ENCODE measurements around the gene DNAJC2. TPM values are rescaled to one million over a fixed set of nuclear protein-coding genes. Genes with fewer than 3 reads are reported as not detected.

Gene DNAJC2
- total RNA-seq, 4 donors from 2014 or later: 10.2 to 45.0 (median 17.8) TPM

DNA sequence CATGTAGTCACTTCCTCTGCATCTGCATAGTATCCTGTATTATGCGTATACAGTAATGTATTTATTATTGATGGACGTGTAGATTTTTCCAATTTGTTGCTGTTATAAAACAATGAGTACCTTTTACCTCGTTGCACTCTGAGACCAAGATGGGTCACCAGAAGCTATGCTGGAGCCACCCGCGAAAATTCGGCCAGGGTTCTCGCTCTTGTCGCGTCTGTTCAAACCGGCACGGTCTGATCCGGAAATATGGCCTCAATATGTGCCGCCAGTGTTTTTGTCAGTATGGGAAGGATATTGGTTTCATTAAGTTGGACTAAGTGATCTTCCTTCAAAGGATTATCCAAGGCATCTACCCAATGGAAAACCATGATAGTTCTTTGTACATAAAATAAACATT is 3.9 kb upstream of the DNAJC2 start:
- no peak for TF ChIP-seq CTCF (IDR thresholded peaks at IDR 0.05)
- no peak for TF ChIP-seq EP300 (IDR thresholded peaks at IDR 0.05)
- no peak for TF ChIP-seq POLR2AphosphoS5 (IDR thresholded peaks at IDR 0.05)
- no peak for TF ChIP-seq POLR2A (IDR thresholded peaks at IDR 0.05)

DNA sequence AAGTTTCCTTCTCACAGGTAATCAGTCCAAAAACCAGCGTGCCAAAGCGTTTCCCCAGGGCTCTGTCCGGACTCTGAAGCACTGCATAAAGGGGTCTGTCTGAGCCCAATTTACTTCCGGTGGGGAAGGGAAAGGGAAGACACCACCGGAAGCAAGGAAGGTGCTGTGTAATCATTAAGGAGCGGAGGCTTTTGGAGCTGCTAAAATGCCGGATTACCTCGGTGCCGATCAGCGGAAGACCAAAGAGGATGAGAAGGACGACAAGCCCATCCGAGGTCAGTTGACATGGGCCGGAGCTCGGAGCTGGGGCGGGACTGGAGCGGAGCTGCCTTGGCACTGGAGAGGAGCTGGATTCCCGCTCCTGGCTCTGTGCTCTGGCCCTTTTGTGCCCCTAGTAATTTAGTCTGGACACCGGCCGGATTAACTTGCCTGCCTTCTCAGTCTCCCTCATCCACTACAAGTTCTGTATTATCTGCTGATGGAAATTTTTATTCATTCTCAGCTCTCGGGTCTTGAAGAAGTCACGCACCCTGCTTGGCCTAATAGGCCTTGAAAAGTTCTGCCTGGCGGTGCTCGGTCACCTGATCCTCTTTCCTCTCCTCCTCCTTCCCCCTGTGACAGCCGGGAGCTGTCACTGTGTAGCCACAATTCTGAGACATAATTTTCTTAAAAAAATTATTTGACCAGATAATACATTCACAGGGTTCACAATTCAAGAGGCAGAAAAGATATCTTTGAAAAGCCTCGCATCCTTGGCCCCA is 3.1 kb upstream of the DNAJC2 start, which contains the start of gene PSMC2:
Gene PSMC2, plus strand, starts transcription at position 137 of the 761 bp plus-strand sequence. Its CDS starts 69 bp downstream, at position 206.
- DNase-seq (ENCODE audit: low spot score in 2 of 2): peak in 1 of 2 donors; percentile 89
- Histone ChIP-seq H3K27me3 (no peaks in the 10 kb centered on the region), H3K9me3 (no peaks in the 10 kb centered on the region), H3K4me3 (peak within 1 kb of the TSS; percentile 93), H3K4me1 (peaks cover 57% of the 10 kb centered on the region), H3K36me3 (peaks cover 4% of the 10 kb centered on the region), H3K27ac (peak within 1 kb of the TSS; percentile 96)
- WGBS: under 1% methylated on average over 25 of the region's 25 CpGs
- TF ChIP-seq EP300 (IDR thresholded peaks at IDR 0.05) (no peak), POLR2A (IDR thresholded peaks at IDR 0.05) (peak in 1 of 2 donors; percentile 32), POLR2AphosphoS5 (IDR thresholded peaks at IDR 0.05) (peak in 2 of 3 donors; percentile 56 to 89), CTCF (IDR thresholded peaks at IDR 0.05) (no peak)

More for the DNA sequence above, 3.9 kb upstream of the DNAJC2 start:
- no peak for DNase-seq (ENCODE audit: low spot score in 2 of 2)
- Histone ChIP-seq H3K36me3 (peaks cover 12% of the 10 kb centered on the region), H3K27ac (peak overlapping the region; percentile 96), H3K4me1 (peaks cover 50% of the 10 kb centered on the region), H3K27me3 (no peaks in the 10 kb centered on the region), H3K9me3 (no peaks in the 10 kb centered on the region), H3K4me3 (peak overlapping the region; percentile 93)
- 13% methylated on average over 13 of the region's 13 CpGs for WGBS

- TF ChIP-seq CTCF (IDR thresholded peaks at IDR 0.05) (no peak), POLR2AphosphoS5 (IDR thresholded peaks at IDR 0.05) (no peak), POLR2A (IDR thresholded peaks at IDR 0.05) (no peak), EP300 (IDR thresholded peaks at IDR 0.05) (no peak)
- no peak overlapping the region for H3K27ac ChIP-seq
- no peaks in the 10 kb centered on the region for H3K9me3 ChIP-seq
- H3K4me3 ChIP-seq: no peak overlapping the region
- H3K27me3 ChIP-seq: no peaks in the 10 kb centered on the region
- no peak for DNase-seq (ENCODE audit: low spot score in 2 of 2)
- peaks cover 60% of the 10 kb centered on the region for H3K4me1 ChIP-seq
- H3K36me3 ChIP-seq: peaks cover 3% of the 10 kb centered on the region
- WGBS: 88% methylated on average over 5 of the region's 5 CpGs
These were observed 1.8 kb upstream of the DNAJC2 start for GRCh38 chr7:103346396-103346795.

GRCh38 chr7:103343758-103344452 is 662 bp downstream of the DNAJC2 start:
- H3K27me3 ChIP-seq: no peaks in the 10 kb centered on the region
- DNase-seq (ENCODE audit: low spot score in 2 of 2): peak in 1 of 2 donors; percentile 65
- peaks cover 35% of the 10 kb centered on the region for H3K4me1 ChIP-seq
- under 1% methylated on average over 16 of the region's 26 CpGs for WGBS
- peaks cover 26% of the 10 kb centered on the region for H3K36me3 ChIP-seq
- TF ChIP-seq EP300 (IDR thresholded peaks at IDR 0.05) (no peak), POLR2AphosphoS5 (IDR thresholded peaks at IDR 0.05) (no peak), POLR2A (IDR thresholded peaks at IDR 0.05) (no peak), CTCF (IDR thresholded peaks at IDR 0.05) (no peak)
- peak overlapping the region; percentile 87 for H3K27ac ChIP-seq
- H3K4me3 ChIP-seq: peak overlapping the region; percentile 89
- H3K9me3 ChIP-seq: no peaks in the 10 kb centered on the region

DNA sequence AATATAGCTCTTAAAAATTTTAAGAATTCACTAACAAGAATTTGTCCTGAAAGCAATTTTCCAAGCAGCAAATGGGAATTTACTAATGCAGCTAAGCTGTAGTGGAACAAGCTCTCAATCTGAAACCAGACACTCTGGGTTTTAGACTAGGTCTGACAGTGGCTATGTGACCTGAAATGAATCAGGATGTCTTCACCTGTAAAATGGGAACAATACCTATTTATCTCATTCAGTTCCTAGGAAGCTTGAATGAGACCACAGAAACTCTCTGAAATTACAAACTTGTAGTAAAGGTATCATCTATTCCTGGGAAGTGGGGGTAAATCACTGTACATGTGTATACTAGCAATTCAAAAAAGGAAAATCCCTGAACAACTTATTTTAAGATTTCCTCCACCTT is 1.2 kb downstream of the DNAJC2 start:
- H3K36me3 ChIP-seq: peaks cover 30% of the 10 kb centered on the region
- TF ChIP-seq CTCF (IDR thresholded peaks at IDR 0.05): no peak
- no peak for TF ChIP-seq POLR2A (IDR thresholded peaks at IDR 0.05)
- TF ChIP-seq EP300 (IDR thresholded peaks at IDR 0.05): no peak
- TF ChIP-seq POLR2AphosphoS5 (IDR thresholded peaks at IDR 0.05): no peak
- H3K27ac ChIP-seq: peak overlapping the region; percentile 87
- no peak for DNase-seq (ENCODE audit: low spot score in 2 of 2)
- peak overlapping the region; percentile 89 for H3K4me3 ChIP-seq
- H3K27me3 ChIP-seq: no peaks in the 10 kb centered on the region
- peaks cover 30% of the 10 kb centered on the region for H3K4me1 ChIP-seq
- no peaks in the 10 kb centered on the region for H3K9me3 ChIP-seq

Measured in suprapubic skin (tissue), 4 donors.